Measurements from ENCODE around the gene GUK1.

GUK1 gene

DNA sequence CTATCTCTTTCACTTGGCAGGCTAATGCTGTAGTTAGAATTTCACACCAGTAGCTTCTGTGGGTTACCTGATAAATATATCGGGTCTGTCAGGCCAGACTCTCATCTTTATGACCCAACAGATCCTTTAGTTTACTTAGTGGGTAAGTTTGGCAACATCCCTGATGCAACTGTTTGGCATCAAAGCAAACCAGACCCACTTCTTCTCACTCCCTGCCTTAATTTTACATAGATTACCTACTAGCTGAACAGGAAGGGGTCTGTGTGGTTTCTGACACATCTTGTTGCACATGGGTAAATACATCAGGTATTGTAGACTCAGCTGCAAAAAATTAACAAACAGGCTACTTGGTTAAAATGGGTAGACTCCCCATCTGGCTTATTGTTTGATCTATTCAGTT lies 3.2 kb upstream of the GUK1 start:
- DNase-seq = no peak

DNA sequence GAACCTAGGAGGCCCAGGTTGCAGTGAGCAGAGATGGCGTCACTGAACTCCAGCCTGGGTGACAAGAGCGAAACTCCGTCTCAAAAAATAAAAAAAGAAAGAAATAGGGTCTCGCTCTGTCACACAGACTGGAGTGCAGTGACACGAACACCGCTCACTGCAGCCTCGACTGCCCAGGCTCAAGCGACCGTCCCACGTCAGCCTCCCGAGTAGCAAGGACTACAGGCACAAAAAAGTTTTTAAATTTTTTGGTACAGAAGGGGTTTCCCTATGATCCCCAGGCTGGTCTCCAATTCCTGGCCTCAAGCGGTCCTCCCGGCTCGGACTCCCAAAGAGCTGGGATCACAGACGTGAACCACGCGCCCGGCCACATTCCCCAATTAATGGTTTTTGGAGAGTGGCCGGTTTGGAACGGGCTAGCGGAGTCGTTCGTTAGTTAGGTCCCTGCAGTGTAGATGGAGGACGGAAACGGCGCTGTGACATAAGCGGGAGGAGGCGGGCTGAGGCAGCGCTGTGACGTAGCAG lies 611 bp upstream of the GUK1 start:
- DNase-seq = no peak

DNA sequence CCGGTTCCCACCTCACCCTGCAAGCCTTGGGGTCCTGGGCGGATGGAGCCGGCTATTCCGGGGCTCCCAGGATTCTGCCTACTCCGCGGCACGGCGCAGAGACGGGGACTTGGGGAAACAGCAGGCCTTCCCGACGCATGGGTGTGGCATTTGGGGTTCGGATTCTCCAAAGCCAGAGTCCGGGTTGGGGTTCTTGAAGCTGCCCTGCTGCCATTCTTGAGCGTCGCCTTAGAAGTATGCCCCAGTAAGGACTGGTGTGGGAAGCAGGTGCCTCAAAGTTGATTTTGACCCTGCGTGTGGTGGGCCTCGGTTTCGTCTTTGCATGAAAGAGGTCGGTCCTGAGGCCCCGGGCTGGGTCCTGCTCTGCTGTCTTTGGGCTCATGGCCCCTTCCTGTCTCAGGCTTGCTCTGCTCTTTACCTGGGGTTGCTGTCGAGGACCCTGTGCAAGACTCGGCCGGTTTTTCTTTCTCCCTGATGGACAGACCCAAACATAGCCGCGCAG lies 696 bp downstream of the GUK1 start:
- peak in 1 of 2 donors; percentile 24 for DNase-seq

GRCh38 chr1:228141226-228142044 lies 1.4 kb downstream of the GUK1 start:
- DNase-seq = no peak

DNA sequence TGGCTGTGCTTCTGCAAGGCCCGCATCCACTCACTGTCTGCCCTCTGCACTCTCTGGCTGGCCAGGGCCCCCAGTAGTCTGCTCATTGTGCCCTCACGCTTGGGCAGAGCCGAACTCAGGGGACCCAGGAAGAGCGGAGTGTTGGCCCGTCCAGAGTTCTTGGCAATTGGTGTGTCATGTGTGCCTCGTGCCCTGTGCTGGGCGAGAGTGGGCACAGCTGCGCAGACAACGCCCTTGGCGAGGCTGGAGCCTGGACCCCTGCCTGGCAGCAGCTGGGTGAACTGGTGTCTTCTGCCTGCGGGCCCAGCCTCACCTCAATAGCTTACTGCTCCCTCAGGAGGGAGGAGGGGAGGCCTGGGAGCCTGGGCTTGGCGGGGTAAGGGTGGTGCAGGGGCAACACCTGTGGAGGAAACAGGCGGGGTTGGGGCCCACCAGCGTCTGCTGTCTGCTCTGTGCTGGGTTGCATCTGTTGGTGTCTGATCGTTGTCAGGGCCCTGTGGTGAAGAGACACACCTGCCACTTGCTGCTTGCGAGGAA lies 2.1 kb downstream of the GUK1 start:
- no peak for DNase-seq

- no peak for DNase-seq
Observed at GRCh38 chr1:228142701-228143136, 2.6 kb downstream of the GUK1 start.

DNA sequence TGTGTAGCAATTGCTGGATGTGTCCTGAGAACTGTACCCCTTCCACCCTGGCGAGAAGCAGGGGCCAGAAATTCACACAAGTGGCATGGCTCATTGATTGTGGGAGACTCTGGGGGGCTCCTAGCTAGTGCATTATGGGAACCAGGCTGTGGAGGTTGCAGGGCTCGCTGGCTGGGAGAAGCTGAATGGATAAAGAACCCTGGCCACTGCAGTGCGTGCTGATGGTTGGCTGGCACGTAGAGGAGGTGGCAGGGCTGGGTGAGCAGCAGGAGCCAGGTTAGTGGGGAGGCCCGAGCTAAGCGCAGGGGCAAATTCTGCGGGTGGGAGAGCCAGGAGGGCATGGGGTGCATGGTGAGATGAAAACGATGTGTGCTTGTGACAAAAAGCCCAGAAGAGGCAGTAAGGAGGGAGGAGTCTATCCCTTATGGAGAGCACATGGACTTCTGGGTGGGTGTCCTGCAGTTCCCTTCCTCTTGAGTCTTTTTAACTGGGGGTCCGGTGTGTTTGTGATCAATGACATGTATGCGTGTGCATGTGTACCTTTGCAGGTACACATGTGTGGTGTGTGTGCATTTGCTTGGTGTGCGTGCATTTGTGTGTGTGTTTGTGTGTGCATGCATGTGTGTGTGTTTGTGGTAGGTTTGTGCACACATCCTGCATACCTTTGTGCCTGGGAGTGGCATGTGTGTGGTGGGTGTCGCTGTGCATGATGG lies 3.6 kb downstream of the GUK1 start:
- no peak for DNase-seq

- no peak for DNase-seq
Observed at GRCh38 chr1:228144193-228144992, 4.3 kb downstream of the GUK1 start.

DNA sequence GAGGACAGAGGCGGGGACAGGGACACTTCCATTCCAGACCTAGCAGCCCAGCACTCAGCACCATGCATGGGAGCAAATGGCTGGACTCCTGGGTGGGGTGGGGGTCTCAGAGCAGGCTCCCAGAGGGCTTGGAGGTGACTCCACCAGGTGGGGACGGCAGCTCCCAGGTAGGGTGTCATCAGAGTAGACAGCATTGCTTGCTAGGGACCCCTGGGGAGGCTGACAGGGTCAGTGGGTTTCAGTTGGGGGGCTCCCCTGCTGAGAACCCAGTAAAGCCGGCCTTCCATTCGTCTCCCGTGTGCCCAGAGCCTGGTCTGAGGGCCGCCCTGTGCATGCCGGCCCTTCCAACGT lies 4.9 kb downstream of the GUK1 start:
- no peak for DNase-seq

GRCh38 chr1:228145463-228146416 lies 5.7 kb downstream of the GUK1 start:
- no peak for DNase-seq

DNA sequence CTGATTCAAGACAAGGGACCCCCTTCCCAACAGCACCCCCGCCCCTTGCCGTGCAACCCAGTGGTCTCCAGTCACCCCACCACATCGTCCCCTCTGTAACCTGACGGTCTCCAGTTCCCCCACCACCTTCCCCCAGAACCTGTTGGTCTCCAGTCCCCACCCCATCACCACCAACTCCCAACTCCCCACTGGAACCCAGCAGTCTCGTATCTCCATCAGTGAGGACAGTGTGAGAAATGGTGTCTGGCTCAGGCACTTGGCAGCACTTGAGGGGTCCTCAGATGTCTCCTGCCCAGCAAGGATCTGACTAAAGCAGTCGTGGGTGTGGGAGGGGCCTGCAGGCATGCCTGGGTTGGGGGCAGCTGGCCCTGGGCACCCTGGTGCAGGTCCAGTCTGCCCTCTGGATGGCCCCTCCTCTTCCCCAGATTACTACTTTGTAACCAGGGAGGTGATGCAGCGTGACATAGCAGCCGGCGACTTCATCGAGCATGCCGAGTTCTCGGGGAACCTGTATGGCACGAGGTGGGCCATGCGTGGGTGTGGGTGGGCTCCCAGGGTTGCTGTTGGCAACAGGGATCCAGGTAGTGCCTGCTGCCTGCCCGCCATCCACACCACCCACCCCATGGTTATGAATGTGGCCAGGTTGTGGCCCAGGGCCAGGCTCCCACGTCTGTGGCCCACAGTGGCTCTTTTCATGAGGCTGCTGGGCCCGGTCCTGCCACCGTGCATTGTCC lies 6.5 kb downstream of the GUK1 start:
- no peak for DNase-seq

DNA sequence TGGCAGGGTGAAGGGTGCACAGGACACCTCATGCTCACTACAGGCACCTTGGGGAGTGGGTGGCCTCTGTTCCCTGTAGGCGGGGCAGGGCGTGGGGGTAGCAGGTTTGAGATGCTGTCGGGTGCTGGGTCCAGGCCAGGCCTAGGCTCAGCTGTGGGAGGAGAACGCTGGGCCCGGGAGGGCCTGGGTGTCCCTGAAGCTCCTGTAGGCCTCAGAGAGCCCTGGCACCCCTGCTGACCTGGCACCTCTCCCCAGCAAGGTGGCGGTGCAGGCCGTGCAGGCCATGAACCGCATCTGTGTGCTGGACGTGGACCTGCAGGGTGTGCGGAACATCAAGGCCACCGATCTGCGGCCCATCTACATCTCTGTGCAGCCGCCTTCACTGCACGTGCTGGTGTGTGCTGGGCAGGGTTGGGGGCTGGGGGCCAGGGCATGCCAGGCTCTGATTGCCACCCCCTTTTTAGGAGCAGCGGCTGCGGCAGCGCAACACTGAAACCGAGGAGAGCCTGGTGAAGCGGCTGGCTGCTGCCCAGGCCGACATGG lies 7.1 kb downstream of the GUK1 start:
- DNase-seq = no peak

DNA sequence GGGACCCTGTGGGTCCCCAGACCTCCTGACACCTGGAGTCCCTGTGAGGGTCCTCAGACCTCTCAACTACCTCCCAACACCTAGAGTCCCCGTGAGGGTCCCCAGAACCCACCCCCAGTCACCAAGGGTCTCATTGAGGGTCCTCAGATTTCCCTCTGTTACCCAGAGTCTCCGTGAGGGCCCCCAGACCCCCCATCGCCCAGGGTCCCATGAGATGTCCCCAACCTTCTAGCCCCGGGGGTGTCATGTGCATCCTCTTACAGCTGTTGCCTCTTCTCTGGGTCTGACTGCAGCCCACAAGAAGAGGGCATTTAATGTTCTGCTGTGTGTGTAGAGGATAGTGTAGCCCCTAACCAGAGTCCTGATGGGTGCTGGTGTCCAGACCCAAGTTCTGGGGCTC lies 7.7 kb downstream of the GUK1 start:
- DNase-seq = no peak

DNA sequence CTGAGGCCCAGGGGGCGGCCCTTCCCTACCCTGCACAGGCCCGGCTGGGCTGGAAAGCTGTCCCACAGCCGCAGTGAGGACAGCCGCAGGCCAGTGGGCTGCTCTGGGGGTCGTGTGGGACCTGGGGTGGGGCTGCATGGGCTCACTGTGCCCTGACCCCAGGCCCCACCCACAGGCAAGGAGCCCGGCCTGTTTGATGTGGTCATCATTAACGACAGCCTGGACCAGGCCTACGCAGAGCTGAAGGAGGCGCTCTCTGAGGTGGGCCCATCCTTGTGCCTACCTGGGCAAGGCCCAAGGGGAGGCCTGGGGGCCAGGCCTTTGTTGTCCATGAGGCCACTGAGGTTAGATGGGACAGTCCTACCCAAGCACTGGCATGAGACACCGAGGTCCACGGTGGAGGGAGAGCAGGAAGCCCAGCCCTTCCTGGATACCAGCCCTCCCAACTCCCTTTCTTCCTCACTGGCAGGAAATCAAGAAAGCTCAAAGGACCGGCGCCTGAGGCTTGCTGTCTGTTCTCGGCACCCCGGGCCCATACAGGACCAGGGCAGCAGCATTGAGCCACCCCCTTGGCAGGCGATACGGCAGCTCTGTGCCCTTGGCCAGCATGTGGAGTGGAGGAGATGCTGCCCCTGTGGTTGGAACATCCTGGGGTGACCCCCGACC lies 8.2 kb downstream of the GUK1 start:
- no peak for DNase-seq

GRCh38 chr1:228148935-228149405 lies 8.9 kb downstream of the GUK1 start:
- DNase-seq = no peak

DNA sequence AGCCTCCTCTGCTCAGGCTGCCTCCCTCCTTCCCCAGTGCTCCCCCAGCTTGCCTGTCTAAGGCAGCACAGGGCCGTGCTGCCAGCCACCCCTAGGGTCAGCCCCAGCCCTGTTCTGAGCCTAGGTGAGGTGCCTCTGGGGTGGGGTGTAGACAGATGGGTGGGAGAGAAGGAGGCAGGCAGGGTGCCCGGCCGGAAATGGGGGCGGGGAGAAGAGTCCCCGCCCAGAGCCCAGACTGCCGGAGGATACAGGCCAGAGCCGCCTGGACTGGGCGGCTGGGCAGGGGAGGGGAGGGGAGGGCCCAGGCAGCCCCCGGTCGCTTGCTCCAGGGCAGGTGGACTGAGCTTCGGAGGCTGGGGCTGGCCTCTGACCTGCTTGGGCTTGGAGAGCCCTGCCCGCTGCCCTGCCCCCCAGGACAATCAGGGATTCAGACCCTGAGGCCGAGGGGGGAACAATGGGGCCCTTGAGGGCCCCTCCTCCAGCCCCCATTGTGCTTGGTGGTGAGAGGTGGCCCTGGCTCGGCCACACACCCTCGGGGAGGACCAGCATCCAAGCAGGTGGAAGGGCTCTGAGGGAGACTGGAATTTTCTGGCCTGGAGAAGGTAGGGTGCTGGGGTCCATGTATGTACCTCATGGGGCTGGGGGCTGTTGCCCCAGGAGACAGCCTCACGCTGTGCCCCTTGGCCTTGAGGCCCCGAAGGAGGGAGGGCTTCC lies 9.5 kb downstream of the GUK1 start, which contains the start of gene GJC2:
TSS of gene GJC2 (plus strand) at position 525 of the 714 bp plus-strand sequence. CDS start 7,829 bp downstream, outside the sequence.
- no peak for DNase-seq

DNA sequence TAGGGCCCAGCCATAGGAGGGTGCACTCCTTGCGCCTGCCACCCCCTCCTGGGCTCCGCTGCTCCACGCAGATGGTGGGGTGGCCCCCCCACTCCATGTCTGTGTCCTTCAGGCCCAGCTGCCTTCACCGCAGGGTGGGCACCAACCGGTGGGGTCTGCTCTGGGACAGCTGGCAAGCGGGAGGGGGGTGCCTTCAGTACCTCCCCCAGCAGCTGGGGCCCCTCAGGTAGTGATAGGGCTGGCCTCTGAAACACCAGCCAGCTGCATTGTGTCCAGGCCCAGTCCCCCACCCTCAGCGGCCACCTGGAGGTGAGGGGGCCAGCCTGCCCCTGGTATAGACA lies 10.0 kb downstream of the GUK1 start:
- DNase-seq = no peak

DNA sequence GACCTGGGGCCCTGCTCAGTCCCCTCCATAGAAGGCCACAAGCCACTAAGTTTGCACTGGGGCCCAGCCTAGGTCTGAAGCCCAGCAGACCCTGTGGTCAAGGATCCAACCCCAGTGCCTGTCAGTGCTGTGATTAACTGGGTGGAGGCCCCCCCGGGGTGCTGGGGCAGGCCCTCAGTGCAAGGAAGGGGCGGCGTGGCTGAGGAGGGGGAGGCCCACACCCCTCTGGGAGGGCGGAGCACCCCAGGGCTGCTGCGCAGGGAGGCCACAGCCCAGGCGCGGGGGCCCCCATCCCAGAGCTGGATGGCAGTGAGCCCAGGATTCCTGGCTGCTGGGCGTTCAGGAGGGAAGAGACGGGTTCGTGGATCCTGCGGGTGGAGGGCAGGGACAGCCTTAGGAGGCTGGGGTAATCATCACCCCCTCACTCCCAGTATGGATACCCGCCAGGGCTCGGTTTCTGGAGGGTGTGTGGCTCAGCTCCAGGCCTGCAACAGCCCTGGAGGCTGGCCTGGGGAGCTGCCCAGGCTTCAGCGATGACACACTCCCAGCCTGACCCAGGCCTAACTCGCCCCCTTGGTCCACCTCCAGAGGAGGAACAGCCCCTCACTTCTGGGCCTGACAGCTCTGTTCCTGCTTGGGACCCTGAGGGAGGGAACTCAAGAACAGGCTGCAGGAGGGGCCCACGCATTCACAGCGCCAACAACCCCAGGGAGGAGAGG lies 10.5 kb downstream of the GUK1 start:
- no peak for DNase-seq
